ENCODE data around the gene CD99L2.

The CD99L2 gene

GRCh38 chrX:150761819-150762216 is 136.7 kb downstream of the CD99L2 start:
- peaks cover 1% of the 10 kb centered on the region for H3K4me1 Mint-ChIP-seq (ENCODE audit: low read depth)
- no peak overlapping the region for H3K27ac Mint-ChIP-seq
- H3K36me3 Mint-ChIP-seq, result no peaks in the 10 kb centered on the region

GRCh38 chrX:150761176-150761818 is 137.2 kb downstream of the CD99L2 start:
- H3K27ac Mint-ChIP-seq, result no peak overlapping the region
- no peaks in the 10 kb centered on the region for H3K27me3 Mint-ChIP-seq
- peaks cover 1% of the 10 kb centered on the region for H3K4me1 Mint-ChIP-seq (ENCODE audit: low read depth)
- H3K9me3 Mint-ChIP-seq (ENCODE audit: low read depth), result no peaks in the 10 kb centered on the region
- no peak overlapping the region for H3K4me3 Mint-ChIP-seq
- H3K36me3 Mint-ChIP-seq, result no peaks in the 10 kb centered on the region

More at GRCh38 chrX:150761819-150762216, 136.7 kb downstream of the CD99L2 start:
- no peaks in the 10 kb centered on the region for H3K9me3 Mint-ChIP-seq (ENCODE audit: low read depth)
- no peaks in the 10 kb centered on the region for H3K27me3 Mint-ChIP-seq
- no peak overlapping the region for H3K4me3 Mint-ChIP-seq

DNA sequence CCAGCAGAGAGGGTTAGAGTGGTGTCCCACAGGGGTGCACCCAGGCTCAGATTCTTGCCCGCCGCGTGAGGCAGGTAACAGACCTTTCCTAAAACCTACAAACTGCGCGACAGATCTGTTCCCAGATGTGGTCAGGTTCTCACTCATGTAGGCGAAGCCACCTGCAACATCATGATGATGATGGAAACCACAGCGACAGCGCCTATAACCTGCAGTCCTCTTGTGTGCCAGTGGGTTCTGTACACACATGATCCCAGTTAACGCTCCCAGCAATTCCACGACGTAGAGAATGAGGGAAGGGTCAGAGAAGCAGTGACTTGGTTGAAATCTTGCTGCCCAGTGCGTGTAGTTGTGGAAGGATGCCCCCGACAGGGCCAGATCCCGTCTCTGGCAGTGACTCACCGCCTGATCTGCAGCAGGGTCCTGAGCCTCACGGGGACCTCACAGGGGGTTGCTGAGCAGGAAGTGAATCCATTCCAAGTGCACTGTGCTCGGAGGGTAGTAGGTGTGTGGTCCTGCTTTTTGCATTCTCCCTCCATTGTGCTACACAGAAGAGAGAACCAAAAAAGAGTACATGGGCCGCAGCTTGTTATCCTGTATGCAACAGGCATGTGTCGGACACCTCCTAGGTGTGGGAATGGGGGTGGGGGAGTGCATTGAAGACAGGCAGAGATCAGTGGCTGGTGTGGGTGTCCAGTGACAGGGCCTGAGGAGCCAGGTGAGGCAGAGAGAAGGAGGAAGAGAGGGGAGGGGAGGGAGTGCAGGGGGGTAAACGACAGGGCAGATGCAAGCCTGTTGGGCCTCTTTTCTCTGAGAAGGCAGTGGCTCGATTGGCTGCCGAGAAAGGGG is 138.7 kb downstream of the CD99L2 start:
- Mint-ChIP-seq H3K9me3 (ENCODE audit: low read depth) (no peaks in the 10 kb centered on the region), H3K36me3 (no peaks in the 10 kb centered on the region), H3K4me3 (no peak overlapping the region), H3K27ac (peak overlapping the region; percentile 38), H3K27me3 (no peaks in the 10 kb centered on the region), H3K4me1 (ENCODE audit: low read depth) (peaks cover 6% of the 10 kb centered on the region)

DNA sequence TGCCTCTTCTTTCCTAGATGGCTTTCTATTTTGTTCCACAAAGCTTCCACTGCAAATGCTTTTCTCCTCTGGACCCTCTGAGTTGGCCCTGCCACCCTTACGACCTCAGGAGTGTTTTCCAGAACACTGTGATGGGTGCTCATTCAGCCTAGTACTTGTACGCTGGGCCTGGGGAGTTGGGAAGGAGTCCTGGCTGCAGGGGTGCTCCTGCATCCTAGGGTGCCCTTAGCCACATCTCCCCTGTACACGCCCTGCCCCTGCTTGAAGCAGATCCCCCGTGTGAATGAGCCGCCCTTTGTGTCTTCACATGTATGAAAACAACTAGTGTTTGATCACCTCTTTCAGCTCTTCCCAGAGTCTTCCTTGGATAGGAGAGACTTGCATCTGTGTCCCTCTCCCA is 141.1 kb downstream of the CD99L2 start:
- H3K36me3 Mint-ChIP-seq, result no peaks in the 10 kb centered on the region

GRCh38 chrX:150753968-150754367 is 144.5 kb downstream of the CD99L2 start:
- no peaks in the 10 kb centered on the region for H3K36me3 Mint-ChIP-seq
- no peak overlapping the region for H3K4me3 Mint-ChIP-seq
- H3K9me3 Mint-ChIP-seq (ENCODE audit: low read depth), result no peaks in the 10 kb centered on the region
- no peaks in the 10 kb centered on the region for H3K27me3 Mint-ChIP-seq
- peaks cover 7% of the 10 kb centered on the region for H3K4me1 Mint-ChIP-seq (ENCODE audit: low read depth)
- H3K27ac Mint-ChIP-seq, result no peak overlapping the region

More for the DNA sequence above, 141.1 kb downstream of the CD99L2 start:
- no peak overlapping the region for H3K27ac Mint-ChIP-seq
- H3K9me3 Mint-ChIP-seq (ENCODE audit: low read depth), result no peaks in the 10 kb centered on the region
- peaks cover 7% of the 10 kb centered on the region for H3K4me1 Mint-ChIP-seq (ENCODE audit: low read depth)
- H3K4me3 Mint-ChIP-seq, result no peak overlapping the region
- H3K27me3 Mint-ChIP-seq, result no peaks in the 10 kb centered on the region

DNA sequence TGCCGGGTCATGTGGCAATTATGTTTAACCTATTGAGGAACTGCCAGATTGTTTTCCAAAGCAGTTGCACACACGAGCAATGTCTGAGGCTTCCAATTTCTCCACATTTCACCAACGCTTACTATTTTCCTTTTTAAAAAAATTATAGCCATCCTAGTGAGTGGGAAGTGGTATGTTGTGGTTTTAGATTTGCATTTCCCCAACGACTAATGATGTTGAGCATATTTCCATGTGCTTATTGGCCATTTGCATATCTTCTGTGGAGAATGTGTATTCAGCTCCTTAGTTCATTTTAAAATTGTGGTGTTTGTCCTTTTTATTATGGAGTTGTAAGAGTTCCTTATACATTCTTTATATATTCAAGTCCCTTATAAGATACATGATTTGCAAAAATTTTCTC is 145.1 kb downstream of the CD99L2 start:
- Mint-ChIP-seq H3K4me3 (no peak overlapping the region), H3K9me3 (ENCODE audit: low read depth) (no peaks in the 10 kb centered on the region), H3K27me3 (no peaks in the 10 kb centered on the region), H3K4me1 (ENCODE audit: low read depth) (peaks cover 7% of the 10 kb centered on the region), H3K36me3 (no peaks in the 10 kb centered on the region), H3K27ac (no peak overlapping the region)

GRCh38 chrX:150752124-150752523 is 146.3 kb downstream of the CD99L2 start:
- Mint-ChIP-seq H3K27ac (no peak overlapping the region), H3K27me3 (no peaks in the 10 kb centered on the region), H3K9me3 (ENCODE audit: low read depth) (no peaks in the 10 kb centered on the region), H3K4me3 (no peak overlapping the region), H3K36me3 (no peaks in the 10 kb centered on the region), H3K4me1 (ENCODE audit: low read depth) (peaks cover 7% of the 10 kb centered on the region)

GRCh38 chrX:150736475-150736874 is 162.0 kb downstream of the CD99L2 start:
- peaks cover 24% of the 10 kb centered on the region for H3K4me1 Mint-ChIP-seq (ENCODE audit: low read depth)
- no peak overlapping the region for H3K4me3 Mint-ChIP-seq
- peaks cover 3% of the 10 kb centered on the region for H3K36me3 Mint-ChIP-seq
- peak overlapping the region; percentile 70 for H3K27ac Mint-ChIP-seq
- no peaks in the 10 kb centered on the region for H3K27me3 Mint-ChIP-seq
- no peaks in the 10 kb centered on the region for H3K9me3 Mint-ChIP-seq (ENCODE audit: low read depth)

GRCh38 chrX:150731795-150732194 is 166.7 kb downstream of the CD99L2 start:
- no peaks in the 10 kb centered on the region for H3K9me3 Mint-ChIP-seq (ENCODE audit: low read depth)
- H3K4me1 Mint-ChIP-seq (ENCODE audit: low read depth), result peaks cover 26% of the 10 kb centered on the region
- H3K4me3 Mint-ChIP-seq, result peak overlapping the region; percentile 43
- no peaks in the 10 kb centered on the region for H3K27me3 Mint-ChIP-seq
- H3K27ac Mint-ChIP-seq, result peak overlapping the region; percentile 87
- peaks cover 3% of the 10 kb centered on the region for H3K36me3 Mint-ChIP-seq

GRCh38 chrX:150730719-150731118 is 167.7 kb downstream of the CD99L2 start:
- peaks cover 21% of the 10 kb centered on the region for H3K4me1 Mint-ChIP-seq (ENCODE audit: low read depth)
- H3K27me3 Mint-ChIP-seq, result no peaks in the 10 kb centered on the region
- H3K4me3 Mint-ChIP-seq, result no peak overlapping the region
- H3K9me3 Mint-ChIP-seq (ENCODE audit: low read depth), result no peaks in the 10 kb centered on the region
- no peak overlapping the region for H3K27ac Mint-ChIP-seq
- H3K36me3 Mint-ChIP-seq, result peaks cover 3% of the 10 kb centered on the region

DNA sequence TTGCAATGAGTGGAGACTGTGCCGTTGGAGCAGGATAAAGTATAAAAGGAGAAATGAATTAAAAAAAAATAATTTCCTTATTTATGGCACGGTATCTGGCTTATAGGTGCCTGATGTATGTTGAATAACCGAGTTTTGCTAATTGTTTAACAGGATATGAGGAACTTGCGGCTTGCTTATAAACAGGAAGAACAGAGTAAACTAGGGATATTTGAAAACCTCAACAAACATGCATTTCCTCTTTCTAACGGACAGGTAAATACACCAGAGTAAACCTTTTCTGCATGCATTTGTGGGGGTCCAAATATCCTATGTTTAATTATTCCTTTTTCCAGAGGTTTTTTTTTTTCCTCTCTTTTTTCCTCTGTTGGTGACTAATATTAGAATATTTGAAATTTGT is 168.5 kb downstream of the CD99L2 start:
- Mint-ChIP-seq H3K4me3 (no peak overlapping the region), H3K27me3 (no peaks in the 10 kb centered on the region), H3K36me3 (no peaks in the 10 kb centered on the region), H3K9me3 (ENCODE audit: low read depth) (no peaks in the 10 kb centered on the region), H3K4me1 (ENCODE audit: low read depth) (peaks cover 22% of the 10 kb centered on the region), H3K27ac (no peak overlapping the region)

DNA sequence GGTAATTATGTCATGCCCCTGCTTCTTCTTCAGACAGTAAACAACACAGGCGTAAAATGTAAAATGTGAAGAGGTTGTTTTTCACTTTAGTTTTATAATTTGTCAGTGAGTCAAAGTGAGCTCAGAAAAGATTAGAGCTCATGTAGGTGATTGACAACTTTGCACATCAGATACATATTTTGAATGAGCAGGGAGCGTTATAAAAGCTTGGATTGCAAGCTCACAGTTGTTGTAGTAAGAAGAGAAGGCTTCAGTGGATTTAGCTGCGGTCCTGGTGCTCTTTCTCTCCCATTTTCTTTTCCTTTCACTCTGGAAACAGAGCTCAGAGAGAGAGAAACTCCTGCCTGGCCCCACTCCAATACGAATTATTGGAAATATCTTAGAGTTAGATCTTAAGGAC is 178.8 kb downstream of the CD99L2 start:
- H3K27me3 Mint-ChIP-seq, result no peaks in the 10 kb centered on the region
- no peak overlapping the region for H3K4me3 Mint-ChIP-seq
- peaks cover 31% of the 10 kb centered on the region for H3K4me1 Mint-ChIP-seq (ENCODE audit: low read depth)
- H3K27ac Mint-ChIP-seq, result no peak overlapping the region
- H3K36me3 Mint-ChIP-seq, result peaks cover 3% of the 10 kb centered on the region
- no peaks in the 10 kb centered on the region for H3K9me3 Mint-ChIP-seq (ENCODE audit: low read depth)

Measured in activated naive CD8-positive, alpha-beta T cell (primary cell).